ENCODE data around the gene RAP1GAP2.

RAP1GAP2 gene

GRCh38 chr17:2977157-2977556 lies 180.9 kb downstream of the RAP1GAP2 start:
- DNase-seq = no peak

DNA sequence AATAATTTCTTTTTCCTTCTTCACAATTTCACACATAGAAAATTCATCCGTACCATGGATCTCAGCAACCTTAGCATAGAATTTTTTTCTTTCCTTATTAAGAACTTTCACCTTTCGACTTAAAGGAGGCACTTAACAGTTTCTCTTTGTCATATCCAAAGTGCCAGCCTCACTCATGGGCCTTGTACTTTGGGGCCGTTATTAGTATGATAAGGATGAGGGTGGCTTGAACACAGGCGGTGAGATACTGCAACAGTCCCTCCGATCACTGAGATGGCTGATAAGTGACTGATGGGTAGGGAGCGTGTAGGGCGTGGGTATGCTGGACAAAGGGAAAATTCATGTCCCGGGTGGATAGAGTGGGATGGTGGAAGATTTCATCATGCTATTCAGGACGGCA lies 181.9 kb downstream of the RAP1GAP2 start:
- DNase-seq = no peak

DNA sequence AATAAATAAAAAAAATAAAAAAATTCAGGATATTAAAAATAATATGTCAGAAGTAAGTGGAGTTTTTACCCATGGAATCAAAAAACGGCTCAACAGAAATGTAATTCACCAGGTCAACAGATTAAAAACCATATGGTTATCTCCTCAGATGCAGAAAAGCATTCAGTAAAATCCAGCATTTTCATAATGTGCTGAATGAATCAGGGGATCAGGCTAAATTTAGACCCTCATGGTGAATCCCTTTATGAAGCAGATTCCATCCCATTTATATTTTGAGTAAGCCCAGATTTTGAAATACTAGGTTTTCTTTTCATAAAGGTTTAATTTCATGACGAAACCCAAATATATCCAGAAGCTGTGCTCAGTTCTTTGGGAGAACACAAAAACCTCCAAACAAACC lies 182.8 kb downstream of the RAP1GAP2 start:
- no peak for DNase-seq

DNA sequence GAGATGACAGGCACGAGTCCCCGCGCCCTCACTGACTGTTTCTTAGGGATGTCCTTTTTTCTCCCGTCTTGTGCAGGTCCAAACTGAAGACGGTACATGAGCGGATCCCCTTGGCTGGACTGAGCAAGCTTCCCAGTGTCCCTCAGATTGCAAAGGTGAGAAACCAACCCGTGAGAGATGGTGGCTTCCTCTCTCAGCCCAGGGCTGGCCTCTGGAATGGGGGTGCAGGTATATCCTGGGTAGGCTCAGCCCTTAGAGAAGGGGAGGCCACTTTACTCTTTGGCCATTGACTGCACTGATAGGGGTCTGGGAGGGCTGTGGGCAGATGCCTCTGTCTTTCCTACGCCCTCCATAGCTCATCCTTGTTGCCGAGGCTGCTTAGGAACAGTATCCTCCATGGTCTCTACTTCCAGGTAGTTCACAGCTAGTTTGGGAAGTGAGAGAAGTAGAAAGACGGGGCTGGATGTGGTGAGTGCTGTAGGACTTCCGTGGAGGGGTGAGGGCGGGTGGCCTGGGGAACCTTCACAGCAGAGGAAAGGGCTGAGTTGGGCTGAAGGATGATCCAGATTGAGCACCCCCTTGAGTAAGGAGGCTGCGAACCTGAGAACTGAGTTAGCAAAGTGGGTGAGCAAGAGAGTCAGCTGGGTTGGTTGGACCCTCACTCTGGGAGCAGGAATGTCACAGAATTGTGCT lies 184.1 kb downstream of the RAP1GAP2 start:
- DNase-seq = no peak

- peak; percentile 52 for DNase-seq
Measured at GRCh38 chr17:2980904-2981246, 184.6 kb downstream of the RAP1GAP2 start.

- peak; percentile 50 for DNase-seq
Measured at GRCh38 chr17:2981325-2981724, 185.1 kb downstream of the RAP1GAP2 start.

GRCh38 chr17:2982854-2983253 lies 186.6 kb downstream of the RAP1GAP2 start:
- DNase-seq = peak; percentile 89

GRCh38 chr17:2983255-2983654 lies 187.0 kb downstream of the RAP1GAP2 start:
- no peak for DNase-seq

DNA sequence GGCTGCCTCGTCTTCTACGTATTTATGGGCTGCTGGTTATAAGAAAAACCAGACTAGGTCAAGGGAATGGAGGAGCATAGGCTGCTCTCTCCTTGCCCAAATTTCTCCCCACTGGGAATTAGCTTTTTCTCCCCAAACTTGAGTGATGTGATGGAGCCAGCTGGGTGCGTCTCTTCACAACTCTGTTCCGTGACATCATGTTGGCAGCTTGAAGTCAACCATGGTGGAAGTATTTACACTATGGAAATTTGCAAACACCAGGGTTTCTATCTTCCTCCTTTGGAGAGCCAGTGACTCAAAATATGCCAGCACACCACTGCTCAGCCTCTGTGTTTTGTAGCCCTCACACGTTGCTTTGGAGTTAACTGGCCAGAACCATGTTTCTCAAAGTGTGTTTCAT lies 189.1 kb downstream of the RAP1GAP2 start:
- DNase-seq = no peak

DNA sequence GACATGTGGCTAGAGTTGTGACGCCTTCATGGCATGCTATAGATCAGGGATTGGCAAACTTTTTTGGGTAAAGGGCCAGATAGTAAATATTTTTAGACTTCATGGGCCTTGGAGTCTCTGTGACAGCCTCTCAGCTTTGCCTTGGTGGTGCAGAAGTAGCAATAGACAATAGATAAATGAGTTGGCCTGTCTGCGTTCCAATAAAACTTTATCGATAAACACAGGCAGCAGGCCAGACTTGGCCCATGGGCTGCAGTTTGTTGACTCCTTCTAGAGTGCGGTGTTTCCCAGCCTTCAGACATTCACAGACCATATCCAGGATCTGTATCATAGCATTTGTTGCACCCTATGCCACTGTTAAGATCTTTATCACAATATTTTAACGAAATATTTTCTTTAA lies 190.7 kb downstream of the RAP1GAP2 start:
- no peak for DNase-seq

DNA sequence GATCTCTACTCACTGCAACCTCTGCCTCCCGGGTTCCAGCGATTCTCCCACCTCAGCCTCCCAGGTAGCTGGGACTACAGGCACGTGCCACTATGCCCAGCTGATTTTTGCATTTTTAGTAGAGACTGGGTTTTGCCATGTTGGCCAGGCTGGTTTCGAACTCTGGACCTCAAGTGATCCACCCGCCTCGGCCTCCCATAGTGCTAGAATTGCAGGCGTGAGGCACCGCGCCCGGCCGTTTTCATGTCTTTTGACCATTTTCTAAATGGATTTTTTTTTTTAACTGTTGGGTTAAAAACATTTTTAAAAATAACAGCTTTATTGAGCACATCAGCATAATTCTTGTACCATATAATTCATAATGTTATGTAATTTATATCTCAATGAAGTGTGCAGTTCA lies 193.2 kb downstream of the RAP1GAP2 start:
- DNase-seq = peak; percentile 13

- peak; percentile 1 for DNase-seq
Measured at GRCh38 chr17:2989855-2990254, 193.6 kb downstream of the RAP1GAP2 start.

DNA sequence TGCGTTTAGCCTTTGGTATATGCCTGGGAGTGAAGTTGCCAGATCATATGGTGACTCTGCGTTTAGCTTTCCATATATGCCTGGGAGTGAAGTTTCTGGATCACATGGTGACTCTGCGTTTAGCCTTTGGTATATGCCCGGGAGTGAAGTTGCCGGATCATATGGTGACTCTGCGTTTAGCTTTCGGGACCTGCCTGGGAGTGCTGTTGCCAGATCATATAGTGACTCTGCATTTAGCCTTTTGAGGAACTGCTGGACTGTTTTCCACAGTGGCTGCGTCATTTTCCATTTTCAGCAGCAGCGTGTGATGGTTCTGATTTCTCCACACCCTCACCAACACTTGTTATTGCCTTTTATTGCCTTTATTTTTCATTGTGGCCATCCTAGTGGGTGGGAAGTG lies 194.2 kb downstream of the RAP1GAP2 start:
- peak; percentile 24 for DNase-seq

DNA sequence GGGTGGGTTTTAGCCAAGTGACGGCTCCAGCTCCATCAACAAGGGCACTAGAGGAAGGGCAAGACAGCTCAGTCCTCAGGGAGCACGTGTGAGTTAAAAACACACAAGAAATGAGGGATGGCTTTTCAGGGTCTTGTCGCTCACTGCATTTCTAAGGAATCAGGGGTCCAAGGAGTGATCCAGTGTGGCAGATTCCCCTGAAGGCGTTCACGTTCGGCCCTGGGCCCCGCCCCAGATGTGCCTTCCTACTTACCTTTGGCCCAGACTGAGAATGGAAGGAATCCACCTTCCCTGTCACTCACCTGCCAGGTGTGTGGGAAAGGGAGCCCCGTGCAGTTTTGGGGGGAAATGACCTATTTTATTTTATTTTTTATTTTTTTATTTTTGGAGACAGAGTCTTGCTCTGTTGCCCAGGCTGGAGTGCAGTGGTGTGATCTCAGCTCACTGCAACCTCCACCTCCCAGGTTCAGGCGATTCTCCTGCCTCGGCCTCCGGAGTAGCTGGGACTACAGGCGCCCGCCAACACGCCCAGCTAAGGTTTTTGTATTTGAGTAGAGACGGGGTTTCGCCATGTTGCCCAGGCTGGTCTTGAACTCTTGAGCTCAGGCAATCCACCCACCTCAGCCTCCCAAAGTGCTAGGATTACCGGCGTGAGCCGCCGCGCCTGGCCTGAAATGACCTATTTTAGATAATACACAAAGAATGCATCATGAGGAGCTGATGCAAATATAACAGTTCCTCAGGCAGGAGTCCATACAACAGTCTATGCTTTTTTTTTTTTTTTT lies 195.3 kb downstream of the RAP1GAP2 start:
- peak; percentile 40 for DNase-seq

DNA sequence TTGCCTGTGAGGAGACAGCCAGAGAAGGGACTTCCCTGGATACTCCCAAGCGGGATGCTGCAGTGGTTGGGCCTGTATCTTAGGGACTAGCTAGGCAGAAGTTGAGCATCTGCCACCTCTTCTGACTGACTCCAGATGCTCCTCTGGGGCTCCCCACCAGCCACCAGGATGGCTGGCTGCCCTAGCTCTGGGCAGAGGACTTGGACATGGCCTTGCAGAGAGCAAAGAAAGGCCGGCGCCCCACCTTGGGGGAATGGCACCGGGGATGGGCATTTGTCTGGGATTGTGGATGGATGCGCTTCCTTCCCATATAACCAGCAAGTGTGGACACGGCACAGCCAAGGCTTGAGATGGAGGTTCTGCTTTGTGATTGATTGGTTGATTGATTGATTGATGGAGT lies 198.2 kb downstream of the RAP1GAP2 start:
- DNase-seq = peak; percentile 51

DNA sequence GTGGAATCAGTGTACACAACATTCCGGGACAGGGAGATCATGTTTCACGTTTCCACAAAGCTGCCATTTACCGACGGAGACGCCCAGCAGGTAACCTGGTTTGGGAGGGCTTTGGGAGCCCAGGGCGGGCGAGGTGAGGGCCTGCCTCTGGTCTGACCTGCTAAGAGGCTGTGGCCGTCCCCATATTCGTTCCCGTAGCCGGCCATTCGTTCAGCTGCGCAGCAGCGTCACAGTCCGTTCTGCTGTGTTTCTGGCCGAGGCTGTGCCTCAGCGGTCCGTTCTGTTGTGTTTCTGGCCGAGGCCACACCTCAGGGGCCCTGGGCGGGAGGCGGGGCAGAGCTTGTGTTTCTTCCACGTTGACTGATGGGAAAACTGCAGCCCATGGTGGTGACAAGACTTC lies 199.1 kb downstream of the RAP1GAP2 start:
- peak; percentile 61 for DNase-seq

- DNase-seq = peak; percentile 44
Measured at GRCh38 chr17:2995886-2996809, 199.9 kb downstream of the RAP1GAP2 start.

DNA sequence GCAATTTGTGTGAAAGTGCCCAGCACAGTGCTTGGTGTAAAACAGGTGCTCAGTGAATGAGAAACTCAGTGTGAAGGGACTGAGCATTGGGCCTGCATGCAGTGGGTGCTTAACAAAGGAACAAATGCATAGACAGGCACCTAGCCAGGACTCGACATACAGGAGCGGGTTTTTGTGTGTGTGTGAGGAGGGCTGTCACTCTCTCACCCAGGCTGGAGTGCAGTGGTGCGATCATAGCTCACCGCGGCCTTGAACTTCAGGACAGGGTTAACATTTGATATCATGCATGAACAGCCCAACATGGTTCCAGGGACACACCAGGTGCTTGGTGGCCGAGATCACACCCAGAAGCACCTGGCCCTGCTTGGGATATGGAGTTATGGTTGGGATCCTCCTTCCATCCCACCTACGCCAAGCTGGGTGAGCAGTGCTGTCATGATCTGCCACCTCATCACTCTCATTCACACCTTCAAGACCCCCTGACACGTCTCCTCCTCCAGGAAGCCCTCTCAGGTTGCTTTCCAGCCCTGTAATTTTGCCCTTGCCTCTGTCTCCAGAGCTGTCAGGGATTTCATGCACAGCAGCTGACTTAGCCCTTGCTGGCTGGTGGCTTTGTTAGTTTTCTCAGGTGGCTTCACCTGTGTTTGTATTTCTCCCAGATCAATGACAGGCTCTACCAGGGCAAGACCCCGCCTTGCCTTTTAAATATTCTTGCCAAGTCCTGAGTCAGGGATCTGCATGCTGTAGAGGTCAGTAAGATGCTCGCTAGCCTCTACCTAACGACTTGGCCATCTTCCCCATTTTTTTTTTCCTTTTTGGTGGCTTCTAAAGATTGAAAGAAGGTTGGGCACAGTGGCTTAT lies 200.8 kb downstream of the RAP1GAP2 start:
- DNase-seq = no peak

- DNase-seq = peak; percentile 60
Measured at GRCh38 chr17:2998469-2998901, 202.2 kb downstream of the RAP1GAP2 start.

- no peak for DNase-seq
Measured at GRCh38 chr17:3002538-3003295, 206.5 kb downstream of the RAP1GAP2 start.

DNA sequence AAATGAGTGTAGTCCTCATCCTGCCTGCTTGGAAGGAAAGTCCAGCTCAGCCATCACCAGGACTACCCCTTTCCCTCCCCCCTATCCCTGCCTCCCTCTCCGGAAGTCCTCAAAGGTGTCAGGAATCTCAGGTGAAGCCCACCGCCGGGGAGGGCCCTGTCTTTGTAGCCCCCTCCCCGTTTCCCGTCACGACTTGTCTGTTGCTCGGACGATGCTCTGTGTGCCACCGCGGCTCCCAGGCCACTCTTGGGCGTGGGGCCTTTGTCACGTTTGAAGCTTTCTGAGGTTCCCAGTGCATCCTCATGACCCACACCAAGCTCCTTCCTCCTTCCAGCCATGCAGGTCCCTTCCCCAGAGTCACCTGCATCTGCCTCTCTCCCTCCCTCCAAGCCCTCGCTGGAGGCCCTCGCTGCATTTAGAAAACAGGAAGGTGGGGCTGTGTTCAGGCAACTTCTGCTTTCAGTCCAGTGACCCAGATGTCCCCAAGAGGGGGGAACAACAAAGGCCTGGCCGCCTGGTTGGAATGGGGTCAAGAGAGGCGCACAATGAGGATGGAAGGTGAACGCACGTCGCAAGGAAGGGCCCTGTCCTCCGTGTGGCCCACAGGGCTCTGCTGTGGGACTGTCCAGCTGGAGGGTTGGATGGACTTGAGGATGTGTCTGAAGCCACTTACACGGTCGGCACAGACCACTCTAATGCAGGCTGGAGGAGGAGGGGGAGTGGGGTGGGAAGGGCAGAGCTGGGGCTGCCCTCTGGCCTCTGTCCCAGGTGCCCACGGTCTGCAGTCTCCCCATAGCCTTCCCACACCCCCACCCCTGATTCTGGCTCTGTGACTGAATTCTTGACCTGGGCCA lies 207.3 kb downstream of the RAP1GAP2 start:
- peak; percentile 45 for DNase-seq
